ENCODE results near the gene AGTR1.

DNA sequence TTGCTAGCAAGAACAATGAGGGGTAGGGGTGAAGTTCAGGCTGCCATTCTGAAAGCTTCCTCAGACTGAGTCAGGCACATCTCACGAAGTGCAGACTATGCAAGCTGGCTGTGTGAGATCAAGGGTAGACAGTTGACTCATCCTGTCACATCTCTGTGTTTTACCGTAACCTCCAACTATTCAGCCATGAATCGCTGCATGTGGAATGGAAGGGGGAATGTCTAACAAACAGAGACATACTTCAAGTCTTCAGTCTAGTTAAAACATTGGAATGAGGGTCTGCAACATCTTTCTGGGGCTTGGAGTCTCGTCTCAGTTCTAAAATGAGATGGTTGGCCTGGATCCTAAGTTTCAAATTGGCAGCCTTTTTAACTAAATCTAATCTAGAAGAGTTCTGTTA is 25.9 kb downstream of the AGTR1 start:
- TF ChIP-seq, protein P1, sequence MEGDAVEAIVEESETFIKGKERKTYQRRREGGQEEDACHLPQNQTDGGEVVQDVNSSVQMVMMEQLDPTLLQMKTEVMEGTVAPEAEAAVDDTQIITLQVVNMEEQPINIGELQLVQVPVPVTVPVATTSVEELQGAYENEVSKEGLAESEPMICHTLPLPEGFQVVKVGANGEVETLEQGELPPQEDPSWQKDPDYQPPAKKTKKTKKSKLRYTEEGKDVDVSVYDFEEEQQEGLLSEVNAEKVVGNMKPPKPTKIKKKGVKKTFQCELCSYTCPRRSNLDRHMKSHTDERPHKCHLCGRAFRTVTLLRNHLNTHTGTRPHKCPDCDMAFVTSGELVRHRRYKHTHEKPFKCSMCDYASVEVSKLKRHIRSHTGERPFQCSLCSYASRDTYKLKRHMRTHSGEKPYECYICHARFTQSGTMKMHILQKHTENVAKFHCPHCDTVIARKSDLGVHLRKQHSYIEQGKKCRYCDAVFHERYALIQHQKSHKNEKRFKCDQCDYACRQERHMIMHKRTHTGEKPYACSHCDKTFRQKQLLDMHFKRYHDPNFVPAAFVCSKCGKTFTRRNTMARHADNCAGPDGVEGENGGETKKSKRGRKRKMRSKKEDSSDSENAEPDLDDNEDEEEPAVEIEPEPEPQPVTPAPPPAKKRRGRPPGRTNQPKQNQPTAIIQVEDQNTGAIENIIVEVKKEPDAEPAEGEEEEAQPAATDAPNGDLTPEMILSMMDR (IDR thresholded peaks at IDR 0.05; ENCODE audit: low read depth, low read length, missing input control): no peak
- TF ChIP-seq, protein P2, sequence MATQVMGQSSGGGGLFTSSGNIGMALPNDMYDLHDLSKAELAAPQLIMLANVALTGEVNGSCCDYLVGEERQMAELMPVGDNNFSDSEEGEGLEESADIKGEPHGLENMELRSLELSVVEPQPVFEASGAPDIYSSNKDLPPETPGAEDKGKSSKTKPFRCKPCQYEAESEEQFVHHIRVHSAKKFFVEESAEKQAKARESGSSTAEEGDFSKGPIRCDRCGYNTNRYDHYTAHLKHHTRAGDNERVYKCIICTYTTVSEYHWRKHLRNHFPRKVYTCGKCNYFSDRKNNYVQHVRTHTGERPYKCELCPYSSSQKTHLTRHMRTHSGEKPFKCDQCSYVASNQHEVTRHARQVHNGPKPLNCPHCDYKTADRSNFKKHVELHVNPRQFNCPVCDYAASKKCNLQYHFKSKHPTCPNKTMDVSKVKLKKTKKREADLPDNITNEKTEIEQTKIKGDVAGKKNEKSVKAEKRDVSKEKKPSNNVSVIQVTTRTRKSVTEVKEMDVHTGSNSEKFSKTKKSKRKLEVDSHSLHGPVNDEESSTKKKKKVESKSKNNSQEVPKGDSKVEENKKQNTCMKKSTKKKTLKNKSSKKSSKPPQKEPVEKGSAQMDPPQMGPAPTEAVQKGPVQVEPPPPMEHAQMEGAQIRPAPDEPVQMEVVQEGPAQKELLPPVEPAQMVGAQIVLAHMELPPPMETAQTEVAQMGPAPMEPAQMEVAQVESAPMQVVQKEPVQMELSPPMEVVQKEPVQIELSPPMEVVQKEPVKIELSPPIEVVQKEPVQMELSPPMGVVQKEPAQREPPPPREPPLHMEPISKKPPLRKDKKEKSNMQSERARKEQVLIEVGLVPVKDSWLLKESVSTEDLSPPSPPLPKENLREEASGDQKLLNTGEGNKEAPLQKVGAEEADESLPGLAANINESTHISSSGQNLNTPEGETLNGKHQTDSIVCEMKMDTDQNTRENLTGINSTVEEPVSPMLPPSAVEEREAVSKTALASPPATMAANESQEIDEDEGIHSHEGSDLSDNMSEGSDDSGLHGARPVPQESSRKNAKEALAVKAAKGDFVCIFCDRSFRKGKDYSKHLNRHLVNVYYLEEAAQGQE (IDR thresholded peaks at IDR 0.05): no peak
- TF ChIP-seq YY1 (IDR thresholded peaks at IDR 0.05): no peak
